ENCODE measurements around the gene SLC23A3.

The SLC23A3 gene

DNA sequence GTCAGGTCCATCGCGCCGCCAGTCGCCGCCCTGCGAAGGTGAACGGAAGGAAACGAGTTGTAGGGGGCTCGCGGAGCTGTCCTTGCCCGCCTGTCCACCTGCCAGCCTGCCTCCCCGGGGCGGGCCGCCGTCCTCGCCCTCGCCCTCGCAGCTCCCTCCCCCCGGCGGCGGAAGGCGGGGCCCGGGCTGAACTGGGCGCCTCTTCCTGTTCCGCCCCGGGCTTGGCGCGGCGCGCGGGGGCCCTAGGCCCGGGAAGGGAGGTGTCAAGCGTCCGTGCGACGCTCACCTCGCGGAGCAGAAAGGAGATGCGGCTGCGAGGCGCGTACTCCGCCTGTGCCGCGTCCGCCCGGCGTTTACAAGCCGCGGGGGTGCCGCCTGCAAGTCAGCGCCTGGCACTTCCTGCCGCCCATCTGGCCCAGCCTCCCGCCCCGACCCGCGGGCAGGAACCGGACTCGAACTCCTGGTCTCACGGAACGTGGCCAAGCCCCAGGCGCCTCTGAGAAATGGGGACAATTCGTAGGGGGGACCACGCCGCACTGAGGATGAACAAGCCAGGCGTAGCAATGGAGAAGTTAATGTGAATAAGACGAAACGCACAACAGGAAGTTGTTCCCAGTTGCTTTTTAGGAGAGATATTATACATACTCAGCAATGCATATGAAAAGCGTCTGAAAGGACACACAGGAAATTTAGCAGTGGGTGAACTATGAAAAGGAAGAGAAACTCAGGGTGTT is 7.2 kb upstream of the SLC23A3 start, which contains the start of gene CNPPD1:
CNPPD1 (minus strand) TSS at position 108 of the 734 bp plus-strand sequence; CDS start at position 11, 97 bp downstream.
- peak; percentile 61 to 84 (median 61) for DNase-seq (ENCODE audit: low read depth in 2 of 3, low spot score in 2 of 3)

DNA sequence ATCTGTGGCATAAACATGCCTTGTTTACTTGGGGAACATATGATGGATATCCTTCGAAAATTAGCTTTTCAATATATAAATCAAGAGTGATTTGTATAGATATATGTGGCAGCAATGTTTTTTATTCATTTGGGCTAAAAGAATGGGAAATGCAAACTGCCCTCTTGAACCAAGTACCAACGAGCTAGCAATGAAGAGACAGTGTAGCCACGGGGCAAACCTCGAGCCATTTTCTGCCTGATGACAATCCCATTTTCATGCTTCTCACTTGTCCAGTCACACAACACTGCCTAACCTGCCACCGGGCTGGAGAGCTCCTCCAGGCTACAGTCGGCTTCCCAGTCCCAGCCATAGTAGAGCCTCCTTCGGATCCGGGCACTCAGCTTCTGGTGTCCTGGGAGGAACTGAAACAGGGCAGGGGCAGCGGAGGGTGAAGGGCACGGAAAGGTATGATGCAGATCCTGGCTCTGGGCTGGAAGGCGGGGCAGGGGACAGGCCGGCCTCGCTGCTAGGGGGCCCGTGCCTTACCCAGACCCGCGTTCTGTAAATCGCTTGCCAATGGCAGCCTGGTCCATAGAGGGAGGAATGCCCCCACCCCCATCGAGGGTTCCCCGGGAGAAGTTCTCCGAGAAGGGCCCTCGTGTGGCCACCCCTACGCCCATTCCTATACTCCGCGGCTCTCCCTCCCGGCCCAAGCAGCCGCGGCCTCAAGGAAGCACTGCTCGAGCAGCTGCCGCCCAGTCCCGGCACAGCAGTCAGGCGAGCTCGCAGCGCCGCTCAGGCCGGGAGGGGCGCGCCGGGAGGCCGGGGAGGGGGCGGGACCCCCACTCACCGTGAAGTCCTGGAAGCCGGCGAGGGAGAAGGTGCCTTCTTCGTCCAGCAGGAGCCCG is 6.3 kb upstream of the SLC23A3 start:
- no peak for DNase-seq (ENCODE audit: low read depth in 2 of 3, low spot score in 2 of 3)

DNA sequence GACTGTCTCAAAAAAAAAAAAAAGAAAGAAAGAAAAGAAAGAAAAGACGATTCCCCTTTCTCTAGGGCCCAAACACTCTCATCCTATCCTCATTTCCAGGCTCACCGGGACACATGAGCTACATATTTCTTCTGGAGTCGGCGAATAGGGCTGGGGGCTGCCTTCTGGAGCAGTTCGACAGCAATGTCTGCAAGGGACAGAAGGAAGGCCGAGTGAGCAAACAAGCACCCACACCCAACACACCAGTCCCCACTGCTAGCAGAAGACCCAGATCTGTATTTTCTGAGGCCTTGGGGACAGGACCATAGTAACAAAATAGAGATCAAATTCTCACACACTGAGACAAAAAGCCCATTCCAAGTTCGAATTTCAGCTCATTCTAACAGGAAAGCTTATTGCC is 5.7 kb upstream of the SLC23A3 start:
- DNase-seq (ENCODE audit: low read depth in 2 of 3, low spot score in 2 of 3), result no peak

DNA sequence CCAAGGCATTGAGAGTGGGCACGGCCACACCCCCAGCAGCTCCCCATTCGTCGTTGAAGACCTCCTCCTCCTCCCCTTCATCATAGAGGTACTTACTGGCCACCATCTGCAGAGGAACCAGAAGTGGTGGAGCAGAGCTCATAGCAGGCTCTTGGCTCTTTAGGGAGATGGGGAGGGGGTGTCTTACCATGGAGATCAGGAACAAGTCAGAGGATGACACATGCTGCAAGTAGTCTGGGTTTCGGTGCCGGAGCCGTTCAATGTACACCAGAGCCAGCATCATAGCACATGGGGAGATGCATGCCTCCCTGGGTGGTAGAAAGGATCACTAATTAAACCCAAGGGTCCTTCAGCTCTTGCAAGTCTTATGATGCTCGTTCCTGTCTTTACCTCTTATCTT is 5.0 kb upstream of the SLC23A3 start:
- no peak for DNase-seq (ENCODE audit: low read depth in 2 of 3, low spot score in 2 of 3)

DNA sequence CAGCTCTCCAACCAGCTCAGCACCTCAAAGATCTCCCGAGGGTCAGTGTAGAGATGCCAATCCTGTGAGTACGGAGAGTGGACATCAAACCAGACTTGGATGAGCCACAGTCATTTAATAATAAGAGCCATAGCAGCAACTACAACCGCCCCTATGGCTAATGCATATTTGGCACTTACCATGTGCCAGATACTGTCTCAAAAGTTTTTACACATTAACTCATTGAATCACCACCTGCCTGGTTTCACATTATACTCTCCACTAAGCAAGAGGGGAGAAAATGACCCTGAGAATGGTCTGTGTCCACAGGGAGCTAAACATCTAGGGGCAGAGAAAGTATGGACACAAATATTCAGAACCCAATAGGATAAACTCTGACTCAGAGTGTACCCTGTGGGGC is 4.3 kb upstream of the SLC23A3 start:
- no peak for DNase-seq (ENCODE audit: low read depth in 2 of 3, low spot score in 2 of 3)

DNA sequence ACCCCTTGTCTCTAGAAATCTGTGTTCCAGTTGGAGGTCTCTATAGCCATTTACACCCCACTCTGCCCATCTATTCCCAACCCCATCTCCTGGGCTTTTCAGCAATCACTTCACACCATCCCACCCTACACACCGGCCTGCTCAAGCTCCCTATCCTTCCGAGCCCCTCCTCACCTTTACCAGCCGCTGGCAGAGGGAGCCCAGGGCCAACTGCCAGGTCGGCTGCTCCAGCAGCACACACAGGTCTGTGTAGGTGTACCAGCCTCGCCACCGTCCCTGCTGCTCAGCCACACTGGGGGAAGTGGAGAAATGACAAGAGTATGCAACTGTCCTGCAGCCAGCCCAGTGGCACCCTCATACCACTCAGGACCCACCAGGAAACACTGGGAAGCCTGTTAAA is 3.3 kb upstream of the SLC23A3 start:
- DNase-seq (ENCODE audit: low read depth in 2 of 3, low spot score in 2 of 3), result no peak

DNA sequence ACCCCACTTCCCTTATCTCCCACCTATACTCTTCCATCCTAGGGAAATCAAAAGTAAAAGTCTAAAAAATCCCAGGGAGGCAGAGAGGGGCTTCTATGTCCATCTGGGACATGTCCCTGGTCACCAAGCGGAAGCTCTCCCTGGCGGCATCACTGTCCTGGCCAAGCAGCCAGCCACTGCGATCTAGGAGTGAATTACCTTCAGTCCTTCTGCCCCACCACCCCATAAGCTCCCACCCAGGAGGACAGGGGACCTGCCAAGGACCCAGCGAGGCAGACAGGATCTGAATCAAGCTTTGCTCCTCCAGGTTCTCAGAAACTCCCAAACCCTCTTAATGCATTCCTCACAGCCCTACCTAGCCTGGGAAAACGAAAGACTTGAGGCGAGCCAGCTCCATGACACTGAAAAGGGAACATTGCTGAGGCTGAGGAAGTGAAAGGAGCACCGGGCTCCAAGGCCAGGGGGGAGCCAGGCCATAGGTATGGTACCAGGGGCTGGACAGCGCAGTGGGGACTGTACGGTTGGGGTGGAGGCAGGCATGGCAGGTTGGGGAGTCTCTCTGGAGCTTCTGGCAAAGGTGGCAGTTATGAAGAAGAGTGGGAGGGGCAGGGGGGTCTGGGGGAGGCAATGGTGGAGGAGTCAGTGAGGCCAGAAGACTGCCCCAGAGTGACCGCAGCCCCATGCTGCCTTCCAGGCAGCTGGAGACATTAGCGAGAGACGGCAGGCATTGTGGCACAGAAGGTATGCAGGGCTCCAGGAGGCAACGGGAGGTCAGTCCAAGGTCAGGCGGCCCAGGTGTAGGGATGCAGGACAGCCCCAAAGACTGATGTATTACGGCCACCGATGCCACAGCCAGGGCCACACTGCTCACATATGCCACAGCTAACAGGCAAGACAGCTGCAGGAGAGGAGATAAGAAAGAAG is 2.7 kb upstream of the SLC23A3 start:
- no peak for DNase-seq (ENCODE audit: low read depth in 2 of 3, low spot score in 2 of 3)

DNA sequence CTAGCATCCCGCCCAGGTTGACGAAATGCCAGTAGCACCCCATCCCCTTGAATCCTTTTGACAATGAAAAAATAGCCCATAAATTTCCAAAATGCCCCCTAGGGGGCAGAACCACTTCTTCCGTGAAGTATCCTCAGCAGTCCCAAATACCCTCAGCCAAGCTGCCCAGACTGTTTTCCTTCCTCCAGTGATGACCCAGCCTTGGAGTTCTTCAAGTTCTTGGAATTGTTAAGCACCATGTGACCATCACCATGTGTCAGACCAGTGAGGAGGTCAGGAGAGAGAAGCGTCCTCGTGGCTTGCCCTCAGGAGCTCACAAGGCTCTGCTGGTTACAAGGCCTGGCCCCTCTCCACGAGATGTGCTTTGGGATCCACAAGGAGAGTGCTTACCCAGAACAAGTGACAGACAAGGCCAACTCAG is 1.4 kb upstream of the SLC23A3 start:
- DNase-seq (ENCODE audit: low read depth in 2 of 3, low spot score in 2 of 3), result no peak

DNA sequence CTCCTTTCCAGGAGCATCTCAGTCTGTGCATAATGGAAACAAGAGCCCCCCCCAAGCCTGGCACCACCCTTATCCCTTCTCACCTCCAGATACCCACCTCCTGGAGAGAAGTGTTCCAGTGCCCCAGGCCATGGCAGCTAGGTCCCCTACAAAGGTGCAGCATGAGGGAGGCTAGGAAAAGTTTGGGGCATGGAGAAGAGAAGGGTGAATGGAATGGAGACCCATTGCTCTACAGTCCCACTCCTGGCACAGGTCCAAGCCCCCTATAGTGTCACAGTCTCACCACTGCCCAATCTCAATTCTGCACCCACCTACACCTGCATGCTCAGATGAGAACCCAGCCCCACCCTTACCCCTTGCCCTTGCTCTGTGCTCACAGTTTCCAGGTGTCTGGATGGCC is 897 bp downstream of the SLC23A3 start:
- DNase-seq (ENCODE audit: low read depth in 2 of 3, low spot score in 2 of 3), result no peak

DNA sequence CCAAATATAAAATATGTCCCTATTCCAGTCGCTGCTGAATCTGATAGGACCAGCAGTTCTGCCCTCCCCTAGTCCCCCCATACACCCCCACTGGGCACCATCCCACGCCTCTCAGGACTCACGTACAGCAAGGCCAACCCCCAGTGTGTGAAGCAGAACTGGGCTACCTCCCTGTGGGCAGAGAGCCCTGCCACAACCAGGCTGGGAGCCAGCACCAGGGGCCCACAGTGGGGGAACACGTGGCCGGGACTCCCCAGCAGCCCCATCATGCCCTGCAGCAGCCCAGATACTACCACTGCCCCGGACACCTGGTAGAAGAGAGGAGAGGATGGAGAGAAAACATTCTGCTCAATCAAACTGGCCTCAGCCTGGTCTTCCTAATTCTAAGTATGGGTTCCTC is 1.3 kb downstream of the SLC23A3 start:
- DNase-seq (ENCODE audit: low read depth in 2 of 3, low spot score in 2 of 3), result no peak

DNA sequence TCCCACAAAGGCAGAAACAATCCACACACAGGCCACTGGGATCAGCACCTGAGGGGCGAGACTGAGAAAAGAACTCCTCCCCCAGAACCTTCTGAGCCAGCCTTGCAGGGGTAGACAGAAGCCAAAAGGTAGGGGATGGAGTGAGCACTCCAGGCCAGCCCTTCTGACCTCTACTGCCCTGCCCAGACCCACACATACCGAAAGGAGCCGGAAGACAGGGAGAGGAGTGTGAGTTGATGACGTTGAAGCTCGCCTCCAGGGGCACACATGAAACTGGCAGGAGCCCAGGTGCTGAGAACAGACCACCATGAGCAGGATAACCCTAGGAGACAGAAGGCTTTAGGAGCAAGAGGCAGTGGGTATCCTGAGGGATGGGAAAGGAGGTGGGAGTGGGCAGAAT is 1.8 kb downstream of the SLC23A3 start:
- no peak for DNase-seq (ENCODE audit: low read depth in 2 of 3, low spot score in 2 of 3)

DNA sequence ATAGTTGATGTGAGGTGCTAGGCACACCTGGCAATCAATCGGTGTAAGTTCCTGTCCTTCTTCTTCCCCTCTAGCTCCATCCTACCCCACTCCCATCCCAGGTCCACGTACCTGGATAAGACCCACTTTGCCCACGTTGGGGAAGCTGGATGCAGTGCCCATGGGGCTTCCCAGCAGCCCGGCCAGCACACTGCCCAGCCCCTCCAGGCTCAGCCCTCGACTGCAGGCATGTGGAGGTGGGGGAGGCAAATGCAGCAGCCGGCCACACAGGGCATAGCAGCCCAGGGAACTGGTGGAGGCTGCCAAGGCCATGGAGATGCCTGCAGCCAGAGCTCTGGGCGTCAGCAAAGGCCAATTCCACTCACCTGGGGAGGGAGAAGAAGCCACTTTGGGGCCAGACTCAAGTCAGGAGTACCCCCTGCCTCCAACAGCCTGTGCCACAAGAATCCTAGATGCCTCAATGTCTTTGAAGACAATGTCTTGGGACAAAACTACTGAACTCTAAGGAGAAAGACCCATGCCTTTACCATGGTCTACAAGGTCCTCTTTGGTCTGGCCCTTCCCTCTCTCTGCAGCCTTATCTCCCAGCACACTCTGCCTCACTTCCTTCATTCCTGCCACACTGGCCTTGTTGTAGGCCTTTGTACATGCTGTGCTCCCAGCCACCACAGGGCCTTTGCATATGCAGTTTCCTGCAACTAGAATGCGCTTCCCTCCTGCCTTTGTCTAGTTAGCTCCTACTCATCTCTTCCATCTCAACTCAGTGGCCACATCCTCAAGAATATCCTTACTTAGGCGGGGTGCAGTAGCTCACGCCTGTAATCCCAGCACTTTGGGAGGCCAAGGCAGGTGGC is 4.5 kb downstream of the SLC23A3 start:
- no peak for DNase-seq (ENCODE audit: low read depth in 2 of 3, low spot score in 2 of 3)

DNA sequence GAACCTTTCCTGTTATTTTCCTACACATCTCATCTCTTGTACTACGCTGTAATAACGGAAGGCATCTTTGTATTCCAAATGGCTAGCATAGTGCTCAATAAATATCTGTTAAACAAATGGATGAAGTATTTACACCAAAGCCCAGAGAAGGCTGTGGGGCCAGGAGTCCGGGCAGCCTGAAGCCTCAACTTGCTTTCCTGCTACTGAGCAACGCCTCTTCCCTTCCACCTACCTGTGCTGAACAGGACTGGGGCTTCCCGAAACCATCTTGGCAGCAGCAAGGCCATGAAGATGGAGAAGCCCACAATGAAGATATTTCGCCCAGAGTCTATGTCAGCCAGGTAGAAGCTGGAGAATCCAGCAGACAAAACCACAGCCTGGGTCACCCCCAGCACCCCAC is 6.7 kb downstream of the SLC23A3 start:
- DNase-seq (ENCODE audit: low read depth in 2 of 3, low spot score in 2 of 3), result no peak

DNA sequence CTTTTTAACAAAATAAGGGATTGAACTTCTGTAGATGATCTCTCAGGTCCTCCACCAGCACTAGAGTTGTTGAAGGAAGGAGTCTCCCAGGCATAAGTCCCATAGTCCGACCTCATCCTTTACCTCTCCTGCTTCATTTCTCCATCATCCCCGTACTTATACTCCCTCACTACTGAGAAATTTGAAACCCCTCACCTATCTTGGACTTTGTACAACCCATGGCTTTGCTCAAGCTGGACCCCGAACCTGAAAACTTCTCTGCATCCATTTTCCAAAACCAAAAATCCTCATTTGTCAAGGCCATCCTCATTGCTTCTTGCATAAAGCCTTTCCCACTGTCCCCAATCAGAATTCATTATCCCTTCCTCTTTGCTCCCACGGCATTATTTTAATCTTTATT is 8.7 kb downstream of the SLC23A3 start:
- DNase-seq (ENCODE audit: low read depth in 2 of 3, low spot score in 2 of 3), result no peak

DNA sequence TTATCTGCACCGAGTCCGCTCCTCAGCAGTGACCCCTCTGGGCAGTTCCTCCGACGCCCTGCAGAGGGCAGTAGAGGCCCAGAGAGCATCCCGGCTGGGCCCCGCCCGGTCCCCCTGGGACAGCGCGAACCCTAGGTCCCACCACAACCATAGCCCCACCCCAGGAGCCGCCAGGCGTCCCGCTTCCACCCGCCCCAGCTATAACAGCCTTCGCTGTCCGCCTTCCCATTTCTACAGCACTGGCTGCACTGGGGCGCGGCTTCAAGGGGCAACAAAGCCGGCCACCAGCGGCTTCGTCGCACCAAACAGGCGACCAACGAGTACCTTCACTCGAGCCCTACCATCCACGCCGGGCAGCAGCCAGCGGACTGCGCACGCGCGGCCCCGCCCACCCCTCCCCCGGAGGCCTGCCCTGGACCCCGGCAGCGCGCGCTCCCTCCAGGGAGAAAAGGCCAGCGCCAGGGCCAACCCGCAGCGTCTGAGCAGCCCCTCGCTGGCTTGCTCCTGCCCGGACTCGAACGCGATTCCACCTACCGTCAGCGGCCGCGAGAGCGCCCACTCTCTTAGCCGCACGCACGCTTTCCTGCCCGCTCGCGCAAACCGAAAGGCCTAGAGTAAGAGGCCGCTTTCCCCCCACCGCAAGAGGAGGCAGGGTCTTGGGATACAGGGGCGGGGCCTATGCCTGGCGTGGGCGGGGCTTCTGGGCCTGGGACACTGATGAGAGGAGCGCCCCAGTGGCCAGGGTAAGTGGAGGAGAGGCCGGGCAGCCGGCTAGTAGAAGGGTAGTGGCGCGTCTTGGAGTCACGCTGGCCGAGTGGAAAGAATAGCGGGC is 9.4 kb downstream of the SLC23A3 start, which contains the start of gene NHEJ1:
NHEJ1 (minus strand) TSS at position 630 of the 832 bp plus-strand sequence. CDS start 2,453 bp downstream, outside the sequence.
- DNase-seq (ENCODE audit: low read depth in 2 of 3, low spot score in 2 of 3), result peak; percentile 85 to 98 (median 89)

DNA sequence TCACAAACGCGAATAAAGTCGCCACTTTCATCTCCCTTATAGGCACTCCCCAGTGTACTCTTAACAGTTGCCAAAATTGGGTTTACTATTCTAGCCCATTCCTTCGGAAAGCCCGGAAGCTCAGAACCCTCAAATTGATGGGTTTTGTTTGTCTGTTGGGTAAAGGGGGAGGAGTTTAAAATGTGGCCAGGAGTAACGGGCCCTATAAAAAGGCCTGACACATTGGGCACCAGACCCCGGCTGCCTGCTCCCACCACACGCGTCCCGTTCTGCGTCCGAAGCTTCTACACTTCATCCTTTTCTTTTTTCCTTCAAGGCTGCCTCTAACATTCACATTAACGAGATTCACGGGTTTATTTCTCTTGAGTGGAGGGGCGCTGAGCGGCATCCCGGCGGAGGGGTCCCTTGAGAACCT is 10.1 kb downstream of the SLC23A3 start:
- no peak for DNase-seq (ENCODE audit: low read depth in 2 of 3, low spot score in 2 of 3)

DNA sequence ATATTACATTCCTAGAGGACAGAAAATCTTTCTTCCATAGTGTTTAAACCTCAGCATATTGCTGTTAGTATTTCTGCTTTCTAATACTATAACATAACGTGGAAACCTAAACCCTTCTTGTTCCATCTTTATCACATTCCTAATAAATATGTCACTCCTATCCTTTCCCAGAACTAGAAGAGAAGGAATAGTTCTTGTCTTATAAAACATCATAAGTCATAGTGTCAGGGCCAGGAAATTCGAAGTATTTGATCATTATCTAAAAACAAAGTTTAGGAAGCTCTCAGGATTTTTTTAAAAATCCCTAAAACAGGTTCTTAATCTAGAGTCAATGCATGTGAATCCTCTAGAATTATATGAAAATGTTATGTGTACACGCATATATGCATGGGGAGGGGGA is 11.2 kb downstream of the SLC23A3 start:
- DNase-seq (ENCODE audit: low read depth in 2 of 3, low spot score in 2 of 3), result no peak

DNA sequence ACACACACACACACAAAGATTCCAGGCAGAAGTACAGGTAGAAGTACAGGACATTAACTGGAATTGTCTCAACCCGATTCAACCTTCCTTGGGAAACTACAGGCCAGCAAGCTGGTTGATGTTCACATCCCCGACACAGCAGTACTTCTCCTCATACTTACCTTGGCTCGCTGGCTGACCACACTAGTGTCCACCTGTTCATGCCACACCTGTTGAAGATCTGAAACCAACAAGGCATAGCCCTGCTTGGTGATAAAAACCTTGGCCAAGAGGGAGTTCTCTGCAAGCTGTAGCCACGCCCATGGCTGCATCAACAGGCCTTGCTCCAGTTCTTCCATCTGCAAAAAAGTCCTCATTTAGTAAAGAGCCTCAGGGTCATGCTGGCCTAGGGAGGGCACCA is 11.8 kb downstream of the SLC23A3 start:
- DNase-seq (ENCODE audit: low read depth in 2 of 3, low spot score in 2 of 3), result no peak

DNA sequence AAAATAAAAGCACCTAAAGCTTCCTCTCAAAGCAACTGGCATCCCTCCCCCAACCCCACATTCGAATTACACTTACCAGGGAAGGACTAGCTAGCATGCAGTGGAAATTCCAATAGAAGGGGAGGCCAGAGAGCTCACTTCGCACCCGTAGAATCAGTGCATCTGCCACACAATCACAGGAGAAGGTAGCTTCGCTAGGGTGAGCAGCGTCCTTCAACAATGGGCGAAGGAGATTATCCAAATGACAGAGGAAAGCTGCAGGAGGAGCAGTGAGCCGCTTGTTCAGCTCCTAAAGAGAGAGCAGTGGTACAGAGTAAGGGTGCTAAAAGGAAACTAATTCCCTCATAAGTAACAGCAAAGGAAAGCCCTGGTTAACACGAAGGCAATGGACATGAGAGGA is 12.4 kb downstream of the SLC23A3 start:
- no peak for DNase-seq (ENCODE audit: low read depth in 2 of 3, low spot score in 2 of 3)
